Measurements from ENCODE around the gene COP1.

GRCh38 chr1:175976865-175977642, 230.0 kb downstream of the COP1 start:
- TF ChIP-seq ZFP36 (IDR thresholded peaks at IDR 0.05; ENCODE audit: borderline replicate concordance, partially characterized antibody), result no peak
- TF ChIP-seq CTCF (IDR thresholded peaks at IDR 0.05), result no peak
- no peak for TF ChIP-seq EP300 (IDR thresholded peaks at IDR 0.05)
- TF ChIP-seq CEBPB (IDR thresholded peaks at IDR 0.05), result no peak
- no peak for TF ChIP-seq RNF2 (IDR thresholded peaks at IDR 0.05; ENCODE audit: borderline replicate concordance, low read depth)
- TF ChIP-seq ZC3H11A (IDR thresholded peaks at IDR 0.05), result no peak

Measured in A549 (cell line).